HG02623 (cell line): ENCODE data around the gene ZNF41.
"Not testable (repeated sequence)": the region's sequence is repeated elsewhere in the genome, so short reads cannot be mapped to it uniquely, and the experiment has no call there.

ENCODE experiments used
- ATAC-seq: cut with Tn5 transposase; IDR thresholded peaks from one replicate; pipeline ENCODE4 v1.9.1; 2021; ENCODE audit warnings: moderate library complexity; ENCODE audit not compliant: unreplicated experiment

ZNF41 gene

DNA sequence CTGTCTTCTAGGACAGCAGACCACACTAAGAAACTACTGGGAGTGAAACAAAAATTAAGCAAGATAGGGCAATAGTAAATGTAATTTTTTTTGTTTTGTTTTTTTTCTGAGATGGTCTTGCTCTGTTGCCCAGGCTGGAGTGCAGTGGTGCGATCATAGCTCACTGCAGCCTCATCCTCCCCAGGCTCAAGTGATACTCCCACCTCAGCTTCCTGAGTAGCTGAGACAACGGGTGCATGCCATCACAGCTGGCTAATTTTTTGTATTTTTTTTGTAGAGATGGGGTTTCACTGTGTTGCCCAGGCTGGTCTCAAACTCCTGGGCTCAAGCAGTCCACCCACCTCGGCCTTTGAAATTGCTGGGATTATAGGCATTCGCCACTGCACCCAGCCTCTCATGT, 9.1 kb upstream of the ZNF41 start:
- not testable (repeated sequence) for ATAC-seq

DNA sequence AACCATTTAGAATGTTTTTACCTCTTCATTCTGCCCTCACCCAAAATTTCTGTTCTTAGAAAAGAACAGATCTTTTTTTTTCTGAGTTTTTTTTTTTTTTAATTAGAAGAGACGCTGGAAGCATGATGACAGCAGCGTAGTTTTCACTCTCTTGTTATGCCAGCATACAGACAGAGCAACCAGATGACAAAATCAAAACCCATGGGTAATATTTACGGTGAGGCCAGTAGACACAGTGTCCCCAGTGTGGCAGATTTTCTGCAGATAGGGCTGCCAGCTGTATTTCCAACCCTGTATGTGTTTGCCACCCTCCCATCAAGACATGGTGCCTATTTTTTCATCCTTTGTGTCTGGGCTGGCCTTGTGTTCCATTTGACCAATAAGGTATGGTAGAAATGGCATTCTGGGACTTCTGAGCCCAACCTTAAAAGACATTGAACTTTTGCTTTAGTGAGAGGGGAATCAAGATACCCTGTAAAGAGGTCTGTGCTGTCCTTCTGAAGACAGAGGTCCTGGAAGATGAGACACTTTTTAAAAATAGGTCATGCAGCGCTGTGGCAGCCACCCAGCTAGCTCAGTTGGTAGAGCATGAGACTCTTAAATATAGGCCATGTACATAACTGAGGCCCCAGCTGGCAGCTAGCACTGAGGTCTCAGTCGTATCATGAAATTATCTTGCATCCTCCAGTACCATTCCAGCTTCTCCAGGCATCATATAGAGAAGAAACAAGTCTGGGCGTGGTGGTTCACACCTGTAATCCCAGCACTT, 6.7 kb upstream of the ZNF41 start:
- no peak for ATAC-seq

DNA sequence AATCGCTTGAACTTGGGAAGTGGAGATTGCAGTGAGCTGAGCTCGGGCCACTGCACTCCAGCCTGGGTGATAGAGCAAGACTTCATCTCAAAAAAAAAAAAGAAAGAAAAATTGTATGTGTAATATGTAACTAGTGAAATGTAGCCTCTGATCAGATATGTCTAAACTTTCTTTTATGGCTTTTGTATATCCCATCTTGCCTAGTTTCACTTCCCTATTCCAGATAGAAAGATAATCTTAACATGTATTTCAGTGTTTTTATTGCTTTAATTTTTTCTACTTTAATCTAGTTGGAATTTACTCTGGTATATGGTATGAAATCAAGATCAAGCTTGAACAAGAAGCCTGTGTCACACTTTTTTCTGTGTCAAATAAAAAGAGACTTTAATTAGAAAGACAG, 1.9 kb upstream of the ZNF41 start:
- ATAC-seq, result no peak

DNA sequence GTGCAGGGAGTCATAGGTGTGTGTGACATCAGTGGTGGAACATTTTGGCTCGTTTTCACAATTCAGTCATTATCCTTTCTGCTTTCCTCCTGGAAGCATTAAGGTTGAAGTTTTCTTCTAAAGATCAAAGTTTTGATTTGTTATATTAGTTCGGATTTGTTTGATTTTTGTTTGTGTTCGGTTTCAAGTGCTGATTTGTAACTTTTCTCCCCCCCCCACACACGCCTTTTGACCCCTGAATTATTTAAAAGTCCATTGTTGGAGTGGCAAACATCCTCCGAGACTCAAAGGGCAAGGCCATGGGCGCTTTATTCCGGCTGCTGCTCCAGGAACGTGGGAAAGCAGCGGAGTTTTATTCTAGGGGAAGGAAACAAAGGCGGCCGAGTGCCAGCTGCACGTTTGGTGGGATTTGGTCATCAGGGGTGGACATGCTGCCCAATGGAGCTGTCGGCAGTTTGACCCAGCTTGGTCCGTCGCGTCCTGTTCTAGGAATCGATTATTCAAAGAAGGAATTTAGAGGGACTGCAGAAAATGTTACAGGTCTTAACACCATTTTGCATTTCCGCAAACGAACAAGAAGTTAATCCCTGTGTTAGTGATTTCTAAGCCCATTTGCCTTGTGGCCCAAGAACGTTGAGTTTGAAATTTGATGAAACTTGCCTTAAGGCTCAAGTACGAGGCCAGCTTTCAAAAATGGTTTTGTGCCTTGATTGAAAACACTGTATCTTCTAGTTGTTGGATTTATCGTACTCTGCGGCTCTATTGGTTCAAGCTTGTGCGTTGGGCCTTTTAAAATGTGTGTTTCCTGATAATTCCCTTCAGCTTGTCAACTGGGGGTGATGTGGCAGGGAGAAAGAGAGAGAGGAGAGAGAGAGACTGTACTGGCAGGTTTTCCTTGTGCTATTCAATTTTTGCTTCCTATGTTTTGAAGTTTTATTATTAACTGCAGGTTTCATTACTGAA, 565 bp upstream of the ZNF41 start:
- no peak for ATAC-seq

DNA sequence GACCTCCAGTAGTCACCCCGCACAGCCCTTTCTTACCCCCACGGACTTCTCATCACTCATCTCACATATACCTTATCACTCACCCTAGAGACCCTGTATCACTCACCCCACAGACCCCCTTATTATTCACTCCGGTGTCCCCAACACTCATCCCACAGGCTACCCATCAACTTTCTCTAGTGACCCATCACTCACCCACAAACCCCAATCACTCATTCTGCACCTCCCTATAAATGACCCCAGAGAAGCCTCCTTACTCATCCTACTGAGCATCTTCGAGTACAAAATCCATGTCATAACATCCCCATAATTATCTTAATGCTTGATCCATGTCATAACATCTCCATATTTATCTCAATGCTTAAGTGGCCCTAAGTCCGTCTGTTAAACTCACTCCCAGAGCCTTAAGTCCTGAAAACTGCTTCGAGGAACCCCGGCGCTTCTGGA, 934 bp downstream of the ZNF41 start:
- no peak for ATAC-seq

DNA sequence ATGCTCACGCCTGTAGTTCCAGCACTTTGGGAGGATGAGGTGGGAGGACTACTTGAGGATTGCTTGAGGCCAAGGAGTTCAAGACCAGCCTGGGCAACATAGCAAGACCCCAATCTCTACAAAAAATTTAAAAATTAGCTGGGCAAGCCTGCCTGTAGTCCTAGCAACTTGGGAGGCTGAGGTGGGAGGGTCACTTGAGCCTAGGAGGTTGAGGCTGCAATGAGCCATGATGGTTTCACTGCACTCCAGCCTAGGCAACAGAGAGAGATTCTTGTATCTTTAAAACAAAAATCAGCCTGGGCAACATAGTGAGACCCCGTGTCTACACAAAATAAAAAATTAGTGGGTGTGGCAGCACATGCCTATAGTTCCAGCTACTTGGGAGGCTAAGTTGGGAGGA, 1.9 kb downstream of the ZNF41 start:
- no peak for ATAC-seq

DNA sequence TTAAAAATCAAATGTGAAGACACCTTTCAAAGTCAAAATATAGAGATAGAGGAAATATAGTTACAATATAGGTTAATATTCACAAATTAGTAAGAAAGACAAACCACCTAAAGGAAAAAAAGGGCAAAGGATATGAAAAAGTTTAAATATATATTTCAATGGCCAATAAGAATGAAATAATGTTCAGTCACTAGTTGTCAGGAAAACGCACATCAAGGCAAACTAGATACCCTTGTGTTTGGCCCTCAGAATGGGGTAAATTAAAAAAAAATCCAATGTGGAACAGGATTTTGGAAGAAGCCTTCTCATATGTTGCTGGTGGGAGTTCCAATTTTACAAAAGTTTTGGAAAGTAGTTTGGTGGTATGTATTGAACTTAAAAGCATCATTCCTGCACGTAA, 2.4 kb downstream of the ZNF41 start:
- no peak for ATAC-seq

DNA sequence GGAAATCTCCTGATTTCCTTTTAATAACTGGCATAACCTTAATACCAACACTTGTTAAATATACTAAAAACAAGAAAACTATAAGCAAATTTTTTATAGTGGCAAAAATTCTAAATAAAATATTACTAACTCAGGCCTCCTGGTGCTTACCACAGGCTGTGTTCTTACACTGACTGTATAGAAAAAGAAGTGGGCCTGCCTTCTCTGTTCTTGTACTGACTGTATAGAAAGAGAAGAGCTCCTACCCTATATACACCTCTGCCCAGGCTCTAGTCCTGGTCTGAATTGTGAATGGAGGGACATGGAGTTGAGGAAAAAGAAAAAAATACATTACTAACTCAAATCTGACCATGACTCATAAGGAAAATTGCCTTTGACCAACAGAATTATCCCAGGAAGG, 7.5 kb downstream of the ZNF41 start:
- ATAC-seq, result no peak

DNA sequence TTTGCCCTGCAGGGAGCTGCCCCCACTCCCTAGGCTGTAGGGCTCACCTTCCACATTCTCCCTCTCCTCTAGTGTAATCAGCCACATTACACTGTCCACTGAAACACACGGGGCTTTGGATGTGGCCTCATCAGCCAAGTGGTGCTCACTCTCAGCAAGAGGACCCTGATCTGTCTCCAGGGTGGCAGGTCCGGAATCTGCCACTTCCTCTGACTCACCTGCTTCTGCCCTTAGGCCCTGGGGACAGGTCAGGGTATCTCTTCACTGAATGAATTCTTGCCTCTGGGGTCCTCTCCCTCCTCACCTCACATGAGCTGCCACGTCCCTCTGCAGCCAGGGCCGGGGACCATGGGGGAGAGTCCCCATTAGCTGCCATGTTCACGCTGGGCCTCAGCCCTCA, 15.9 kb downstream of the ZNF41 start:
- no peak for ATAC-seq

DNA sequence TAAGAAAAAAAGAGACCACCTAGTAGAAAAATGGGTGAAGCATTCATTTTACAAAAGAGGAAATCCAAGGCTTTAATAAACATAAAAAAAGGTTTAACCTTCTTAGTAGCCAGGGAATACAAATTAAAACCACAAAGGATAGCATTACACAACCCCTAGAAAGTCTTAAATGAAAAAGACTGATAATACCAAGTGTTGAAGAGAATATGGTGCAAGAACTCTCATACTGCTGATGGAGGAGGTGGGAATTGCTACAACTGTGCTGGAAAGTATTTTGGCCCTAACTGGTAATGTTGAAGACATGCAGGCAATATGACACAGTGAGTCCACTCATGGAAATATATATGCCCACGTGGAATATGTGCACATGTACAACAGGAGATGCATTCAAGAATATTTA, 22.5 kb downstream of the ZNF41 start:
- ATAC-seq, result no peak

DNA sequence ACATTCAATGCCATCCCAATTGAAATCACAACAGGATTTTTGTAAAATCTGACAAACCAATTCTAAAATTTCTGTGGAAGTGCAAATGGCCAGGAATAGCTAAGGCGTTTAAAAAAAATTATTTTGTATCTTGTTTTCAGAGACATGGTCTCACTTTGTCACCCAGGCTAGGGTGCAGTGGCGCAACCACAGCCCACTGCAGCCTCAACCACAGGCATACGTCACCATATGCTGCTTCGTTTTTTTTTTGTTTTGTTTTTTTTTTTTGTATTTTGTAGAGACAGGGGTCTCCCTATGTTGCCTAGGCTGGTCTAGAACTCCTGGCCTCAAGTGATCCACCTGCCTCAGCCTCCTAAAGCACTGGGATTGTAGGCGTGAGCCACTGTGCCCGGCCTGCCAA, 24.5 kb downstream of the ZNF41 start:
- ATAC-seq, result no peak

DNA sequence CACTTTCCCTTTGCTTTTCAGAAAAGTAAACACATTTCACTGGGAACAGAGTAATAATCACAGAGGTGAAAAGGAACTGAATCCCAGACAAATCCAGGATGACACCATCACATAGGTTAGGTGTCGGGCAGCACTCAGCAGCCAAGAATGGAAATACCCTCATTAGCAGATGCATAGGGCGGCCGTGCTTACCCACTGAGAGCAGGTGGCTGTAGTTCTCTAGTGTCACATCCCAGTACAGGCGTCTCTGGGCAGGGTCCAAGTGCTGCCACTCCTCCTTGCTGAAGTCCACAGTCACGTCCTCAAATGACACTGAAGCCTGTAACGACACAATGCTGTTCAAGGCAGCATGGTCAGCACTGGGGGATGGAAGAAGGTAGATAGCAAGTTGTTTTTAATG, 26.9 kb downstream of the ZNF41 start:
- ATAC-seq, result no peak

DNA sequence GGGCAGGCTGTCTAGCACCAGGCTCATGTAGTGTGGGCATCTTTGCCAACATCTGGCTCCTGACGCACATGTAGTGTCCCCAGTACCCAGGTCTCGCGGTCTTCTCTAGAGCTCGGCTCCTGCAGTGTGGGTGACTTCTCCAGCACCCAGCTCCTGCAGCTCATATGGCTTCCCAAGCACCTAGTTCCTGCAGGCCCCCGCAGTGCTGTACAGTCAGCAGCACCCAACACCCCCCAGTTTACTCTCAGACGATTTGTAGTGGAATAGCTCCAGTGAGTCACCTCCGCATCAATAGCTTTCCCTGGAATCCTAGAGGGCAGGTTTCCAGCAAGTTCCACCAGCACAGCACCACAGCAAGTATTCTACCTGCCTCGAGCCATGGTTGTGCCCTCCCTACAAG, 30.9 kb downstream of the ZNF41 start:
- ATAC-seq, result no peak

DNA sequence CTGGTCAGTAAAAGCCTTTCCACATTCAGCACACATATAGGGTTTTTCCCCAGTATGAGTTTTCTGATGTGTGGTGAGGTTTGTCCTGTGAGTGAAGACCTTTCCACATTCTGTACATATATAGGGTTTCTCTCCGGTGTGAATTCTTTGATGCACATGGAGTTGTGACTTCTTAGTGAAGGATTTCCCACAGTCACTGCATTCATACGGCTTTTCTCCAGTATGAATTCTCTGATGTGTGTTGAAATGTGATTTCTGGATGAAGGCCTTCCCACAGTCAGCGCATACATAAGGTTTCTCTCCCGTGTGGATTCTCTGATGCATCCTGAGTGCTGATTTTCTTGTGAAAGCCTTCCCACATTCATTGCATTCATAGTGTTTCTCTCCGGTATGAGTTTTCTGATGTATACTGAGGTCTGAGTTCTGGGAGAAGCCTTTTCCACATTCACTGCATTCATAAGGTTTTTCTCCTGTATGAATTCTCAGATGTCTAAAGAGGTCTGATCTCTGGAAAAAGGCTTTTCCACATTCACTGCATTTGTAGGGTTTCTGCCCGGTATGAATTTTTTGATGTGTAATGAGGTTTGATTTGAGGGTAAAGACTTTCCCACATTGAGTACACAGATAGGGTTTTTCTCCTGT, 34.7 kb downstream of the ZNF41 start:
- no peak for ATAC-seq

DNA sequence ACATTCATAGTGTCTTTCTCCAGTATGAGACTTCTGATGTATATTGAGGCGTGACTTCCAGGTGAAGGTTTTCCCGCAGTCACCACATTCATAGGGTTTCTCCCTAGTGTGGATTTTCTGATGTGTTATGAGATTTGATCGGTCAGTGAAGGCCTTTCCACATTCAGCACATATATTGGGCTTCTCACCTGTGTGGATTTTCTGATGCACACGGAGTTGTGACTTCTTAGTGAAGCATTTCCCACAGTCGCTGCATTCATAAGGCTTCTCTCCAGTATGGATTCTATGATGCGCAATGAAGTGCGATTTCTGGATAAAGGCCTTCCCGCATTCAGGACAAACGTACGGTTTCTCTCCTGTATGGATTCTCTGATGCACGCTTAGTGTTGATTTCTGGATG, 35.4 kb downstream of the ZNF41 start:
- ATAC-seq, result no peak

DNA sequence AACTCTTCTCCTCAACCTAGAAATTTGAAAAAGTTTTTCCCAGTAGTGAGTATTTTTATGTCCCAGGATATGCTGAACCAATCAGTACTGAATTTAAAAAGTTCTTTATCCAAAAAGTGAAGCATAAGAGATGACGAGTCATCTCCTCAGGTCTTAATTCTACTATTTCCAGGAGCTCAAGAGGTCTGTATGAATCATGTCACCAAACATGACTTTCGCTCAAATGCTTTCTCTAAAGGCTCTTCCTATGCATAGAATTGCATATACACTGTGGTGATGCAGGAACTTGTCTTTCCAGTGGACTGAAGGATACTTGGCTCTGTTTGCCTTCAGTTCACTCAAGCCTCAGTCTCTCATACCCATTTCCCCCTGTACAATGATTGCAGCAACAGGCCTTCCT, 36.1 kb downstream of the ZNF41 start:
- ATAC-seq, result no peak

DNA sequence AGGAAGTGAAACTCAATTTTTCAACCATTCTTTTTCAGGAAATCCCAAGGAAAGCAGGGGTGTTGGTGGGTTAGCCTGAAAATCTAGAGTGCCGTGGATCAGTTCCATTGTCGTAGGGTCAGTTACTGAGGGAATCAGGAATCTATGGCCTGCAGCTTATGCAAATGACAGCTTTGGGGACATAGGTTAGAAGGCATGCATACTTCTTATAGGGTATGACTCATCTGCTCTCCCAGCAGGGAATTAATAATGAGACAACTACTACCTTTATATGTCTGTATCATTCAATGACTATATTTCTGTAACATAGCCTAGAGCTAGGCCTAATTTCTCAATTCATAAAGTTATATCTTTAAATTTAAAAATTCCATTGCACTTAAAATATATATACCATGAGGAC, 36.6 kb downstream of the ZNF41 start:
- no peak for ATAC-seq

DNA sequence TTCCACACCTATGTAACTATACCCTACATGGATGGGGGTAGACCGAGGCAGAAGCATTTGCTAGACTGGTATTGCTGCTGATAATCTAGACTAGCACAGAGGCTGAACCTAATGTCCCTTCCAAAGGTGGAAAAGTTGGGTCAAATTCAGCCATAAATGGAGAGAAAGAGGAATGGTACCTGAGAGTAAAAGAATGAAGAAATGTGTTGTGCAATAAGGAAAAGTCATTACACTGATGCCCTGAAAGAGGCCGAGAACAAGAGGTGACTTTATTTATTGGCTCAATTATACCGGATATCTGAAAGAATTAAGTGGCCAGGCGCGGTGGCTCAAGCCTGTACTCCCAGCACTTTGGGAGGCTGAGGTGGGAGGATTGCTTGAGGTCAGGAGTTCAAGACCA, 52.1 kb downstream of the ZNF41 start:
- ATAC-seq, result no peak

DNA sequence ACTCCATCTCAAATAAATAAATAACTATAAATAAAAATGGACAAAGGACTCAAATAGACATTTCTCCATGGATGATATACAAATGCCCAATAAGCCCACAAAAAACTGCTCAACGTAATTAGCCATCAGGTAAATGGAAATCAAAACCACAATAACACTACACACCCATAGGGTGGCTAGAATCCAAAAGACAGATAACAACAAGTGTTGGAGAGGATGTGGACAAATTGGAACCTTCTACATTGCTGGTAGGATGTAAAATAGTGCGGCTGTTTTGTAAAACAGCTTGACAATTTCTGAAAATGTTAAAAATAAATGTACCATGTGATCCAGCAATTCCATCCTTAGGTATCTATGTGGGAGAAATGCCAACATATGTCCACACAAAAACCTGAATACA, 60.6 kb downstream of the ZNF41 start:
- no peak for ATAC-seq

DNA sequence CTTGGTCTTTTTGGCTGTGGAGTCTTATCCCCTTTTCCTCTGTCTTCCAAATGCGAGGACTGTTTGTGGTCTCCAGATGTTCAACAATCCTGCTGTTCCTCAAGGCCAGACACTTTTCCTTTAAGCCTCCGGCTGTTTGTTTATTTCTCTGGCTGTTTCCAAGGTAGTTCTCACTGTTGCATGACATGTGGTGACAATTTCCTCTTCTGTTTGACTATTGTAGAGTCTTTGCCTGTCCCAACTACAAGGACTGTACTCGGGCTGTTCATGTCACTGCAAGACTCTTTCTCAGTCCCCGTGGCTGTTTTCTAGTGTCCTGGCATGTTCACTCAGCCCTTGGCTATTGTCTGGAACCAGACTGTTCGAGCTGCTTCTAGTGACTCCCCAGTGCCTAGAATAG, 62.1 kb downstream of the ZNF41 start:
- no peak for ATAC-seq

DNA sequence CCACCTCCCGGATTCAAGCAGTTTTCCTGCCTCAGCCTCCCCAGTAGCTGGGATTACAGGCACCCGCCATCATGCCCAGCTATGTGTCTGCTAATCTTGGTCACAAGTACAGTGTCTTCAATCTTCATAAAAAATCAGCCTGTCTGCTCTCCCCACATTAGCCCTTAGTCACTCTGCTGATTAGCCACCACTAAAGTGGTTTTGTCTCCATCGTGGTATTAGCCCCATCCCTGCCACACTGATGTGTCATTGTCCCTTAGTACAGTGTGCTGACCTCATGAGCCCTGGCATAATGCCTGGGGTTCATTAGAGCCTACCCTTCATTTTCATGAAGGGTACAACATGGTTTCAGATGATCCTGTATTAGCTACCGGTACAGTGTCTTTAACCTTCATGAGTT, 62.8 kb downstream of the ZNF41 start:
- ATAC-seq, result no peak

DNA sequence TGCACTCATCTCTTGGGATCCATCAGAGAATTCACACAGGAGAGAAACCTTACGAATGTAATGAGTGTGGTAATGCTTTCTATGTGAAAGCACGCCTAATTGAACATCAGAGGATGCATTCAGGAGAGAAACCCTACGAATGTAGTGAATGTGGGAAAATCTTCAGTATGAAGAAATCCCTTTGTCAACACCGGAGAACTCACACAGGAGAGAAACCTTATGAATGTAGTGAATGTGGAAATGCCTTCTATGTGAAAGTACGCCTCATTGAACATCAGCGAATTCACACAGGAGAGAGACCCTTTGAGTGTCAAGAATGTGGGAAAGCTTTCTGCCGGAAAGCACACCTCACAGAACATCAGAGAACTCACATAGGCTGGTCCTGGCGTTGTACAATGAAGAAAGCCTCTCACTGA, 69.8 kb downstream of the ZNF41 start:
- no peak for ATAC-seq
